Stimulated activated naive B cell treated with anti-CD40 and anti-IgM and Interleukin-4, amounts not matched to agents 10 μg/mL and 1 μg/mL and 100 μg/mL, for 72 hours (primary cell): ENCODE measurements around the gene BBS12.
A peak's percentile ranks its signal among the peaks of the same experiment; 100 is the strongest.

Experiments
- ATAC-seq, 2 donors: fragments of 150-1000 bp; cut with Tn5 transposase; replicated peaks; 2 replicates each; pipeline ENCODE4 v1.10.0; 2021; ENCODE audit warnings: moderate library complexity in 1 of 2
- DNase-seq: peaks from one replicate; pipeline ENCODE4 v3.0.0; 2021
- H3K27ac Mint-ChIP-seq: one replicate; pipeline ENCODE4 v1.8.0; 2022; ENCODE audit warnings: mild to moderate bottlenecking, mixed read lengths
- H3K27me3 Mint-ChIP-seq, 2 donors: one replicate each; pipeline ENCODE4 v1.8.0; 2022; ENCODE audit warnings: mixed read lengths in 2 of 2
- H3K36me3 Mint-ChIP-seq, 2 donors: one replicate each; pipeline ENCODE4 v1.8.0; 2022; ENCODE audit warnings: mixed read lengths in 2 of 2, mild to moderate bottlenecking in 1 of 2
- H3K4me1 Mint-ChIP-seq, 2 donors: one replicate each; pipeline ENCODE4 v1.8.0; 2022; ENCODE audit warnings: mixed read lengths in 2 of 2, mild to moderate bottlenecking in 1 of 2
- H3K4me3 Mint-ChIP-seq, 2 donors: one replicate each; pipeline ENCODE4 v1.8.0; 2022; ENCODE audit warnings: mild to moderate bottlenecking in 2 of 2, mixed read lengths in 2 of 2, moderate library complexity in 1 of 2
- H3K9me3 Mint-ChIP-seq, 2 donors: one replicate each; pipeline ENCODE4 v1.8.0; 2022; ENCODE audit warnings: mixed read lengths in 2 of 2, mild to moderate bottlenecking in 1 of 2

Gene BBS12

DNA sequence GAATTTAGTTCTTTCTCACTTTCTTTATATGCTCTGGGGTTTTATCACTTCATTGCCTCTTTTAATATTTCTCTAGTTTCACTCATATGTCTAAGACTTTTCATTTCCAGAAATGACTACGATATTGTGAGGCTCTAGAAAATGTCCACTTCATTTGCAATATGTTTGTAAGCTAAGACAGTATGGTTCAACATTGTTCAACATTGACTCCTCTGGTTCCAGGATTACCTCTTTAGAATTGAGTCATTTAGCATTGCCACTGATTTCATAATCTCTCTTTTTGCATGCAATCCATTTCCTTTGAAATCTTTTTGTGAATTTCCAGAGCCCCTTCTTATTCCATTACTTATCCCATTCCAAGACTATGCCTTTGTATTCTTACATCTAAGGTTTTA lies 32.3 kb downstream of the BBS12 start:
- no peak overlapping the region for H3K27ac Mint-ChIP-seq
- peak; percentile 62 to 87 for ATAC-seq

GRCh38 chr4:122765692-122766352 lies 33.3 kb downstream of the BBS12 start:
- Mint-ChIP-seq H3K4me1 (peaks cover 14 to 29% of the 10 kb centered on the region in 2 donors), H3K36me3 (no peaks in the 10 kb centered on the region), H3K9me3 (no peaks in the 10 kb centered on the region), H3K27me3 (peaks cover 0 to 4% of the 10 kb centered on the region in 2 donors), H3K27ac (no peak overlapping the region), H3K4me3 (no peak overlapping the region)
- no peak for DNase-seq
- no peak for ATAC-seq

More for the DNA sequence above, 32.3 kb downstream of the BBS12 start:
- DNase-seq: no peak
- Mint-ChIP-seq H3K36me3 (no peaks in the 10 kb centered on the region), H3K4me3 (no peak overlapping the region), H3K9me3 (no peaks in the 10 kb centered on the region), H3K4me1 (peaks cover 14 to 30% of the 10 kb centered on the region in 2 donors), H3K27me3 (peaks cover 0 to 4% of the 10 kb centered on the region in 2 donors)

GRCh38 chr4:122766353-122766705 lies 33.8 kb downstream of the BBS12 start:
- peaks cover 14 to 26% of the 10 kb centered on the region in 2 donors for H3K4me1 Mint-ChIP-seq
- no peak overlapping the region for H3K4me3 Mint-ChIP-seq
- no peaks in the 10 kb centered on the region for H3K9me3 Mint-ChIP-seq
- H3K27ac Mint-ChIP-seq: no peak overlapping the region
- peaks cover 0 to 4% of the 10 kb centered on the region in 2 donors for H3K27me3 Mint-ChIP-seq
- DNase-seq: no peak
- H3K36me3 Mint-ChIP-seq: no peaks in the 10 kb centered on the region
- no peak for ATAC-seq

GRCh38 chr4:122766950-122767349 lies 34.4 kb downstream of the BBS12 start:
- Mint-ChIP-seq H3K36me3 (no peaks in the 10 kb centered on the region), H3K27me3 (peaks cover 0 to 4% of the 10 kb centered on the region in 2 donors), H3K4me1 (peaks cover 11 to 21% of the 10 kb centered on the region in 2 donors), H3K9me3 (no peaks in the 10 kb centered on the region), H3K27ac (peak overlapping the region; percentile 28), H3K4me3 (no peak overlapping the region)
- no peak for ATAC-seq
- DNase-seq: no peak

DNA sequence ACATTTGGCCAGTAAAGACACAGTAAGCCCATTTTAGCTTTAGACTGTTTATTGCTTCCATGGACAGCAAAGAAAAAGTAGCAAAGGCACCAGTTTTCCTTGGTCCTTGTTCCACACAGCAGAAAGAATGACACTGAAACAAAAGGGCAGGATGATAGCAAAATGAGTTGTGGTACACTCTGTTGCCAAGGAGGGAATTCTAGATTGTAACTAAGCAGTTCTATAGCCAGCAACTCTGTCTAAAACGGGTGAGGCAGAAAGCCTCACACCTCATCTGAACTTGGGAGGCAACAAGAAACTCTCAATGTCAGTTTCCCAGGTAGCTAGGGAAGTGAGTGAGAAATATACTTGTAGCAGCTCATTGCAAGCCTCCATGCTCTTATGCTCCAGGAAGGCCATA lies 39.2 kb downstream of the BBS12 start:
- DNase-seq (no peak), ATAC-seq (no peak)
- H3K27me3 Mint-ChIP-seq: peaks cover 0 to 4% of the 10 kb centered on the region in 2 donors
- no peak overlapping the region for H3K27ac Mint-ChIP-seq
- no peaks in the 10 kb centered on the region for H3K36me3 Mint-ChIP-seq
- H3K4me3 Mint-ChIP-seq: no peak overlapping the region
- no peaks in the 10 kb centered on the region for H3K9me3 Mint-ChIP-seq
- peaks cover 0 to 2% of the 10 kb centered on the region in 2 donors for H3K4me1 Mint-ChIP-seq

DNA sequence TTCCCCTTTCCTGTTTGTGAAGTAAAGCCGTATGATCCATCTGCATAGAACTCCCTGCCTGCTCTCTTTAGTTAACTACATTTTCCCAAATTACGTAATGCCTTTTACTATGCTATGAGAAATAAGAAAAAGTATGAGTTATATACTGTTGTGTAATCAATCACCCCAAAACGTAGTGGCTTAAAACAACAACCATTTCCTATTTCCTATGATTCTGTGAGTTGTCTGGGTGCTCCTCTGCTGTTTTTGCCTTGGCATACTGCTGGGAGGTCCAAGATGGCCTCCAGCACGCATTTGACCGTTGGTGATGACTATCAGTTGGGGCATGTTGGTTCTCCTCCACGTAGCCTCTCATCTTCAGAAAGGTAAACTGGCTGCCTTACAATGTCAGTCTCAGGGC lies 39.8 kb downstream of the BBS12 start:
- DNase-seq (no peak), ATAC-seq (no peak)
- no peaks in the 10 kb centered on the region for H3K9me3 Mint-ChIP-seq
- H3K4me3 Mint-ChIP-seq: no peak overlapping the region
- no peaks in the 10 kb centered on the region for H3K36me3 Mint-ChIP-seq
- peaks cover 0 to 2% of the 10 kb centered on the region in 2 donors for H3K4me1 Mint-ChIP-seq
- peaks cover 0 to 3% of the 10 kb centered on the region in 2 donors for H3K27me3 Mint-ChIP-seq
- H3K27ac Mint-ChIP-seq: no peak overlapping the region

DNA sequence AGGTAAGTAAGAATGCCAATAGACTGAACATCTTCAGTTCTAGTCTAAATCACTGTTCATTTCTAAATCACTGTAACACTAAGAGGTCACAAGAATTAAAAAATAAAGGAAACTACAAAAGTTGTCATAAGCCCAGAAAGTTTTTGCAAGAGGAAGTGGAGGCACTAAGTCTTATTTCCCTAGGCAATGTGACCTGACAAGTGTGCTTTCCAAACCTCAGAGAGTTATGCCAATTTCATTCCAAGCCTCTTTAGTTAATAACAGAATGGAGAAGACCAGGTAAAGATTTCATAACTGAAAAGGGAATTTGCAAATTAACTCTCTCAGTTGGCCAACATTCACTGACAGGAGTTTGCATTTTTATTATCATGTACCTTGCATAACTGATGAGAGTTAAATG lies 40.5 kb downstream of the BBS12 start:
- no peak overlapping the region for H3K27ac Mint-ChIP-seq

GRCh38 chr4:122775039-122775438 lies 42.5 kb downstream of the BBS12 start:
- peaks cover under 1 to 1% of the 10 kb centered on the region in 2 donors for H3K27me3 Mint-ChIP-seq
- no peaks in the 10 kb centered on the region for H3K36me3 Mint-ChIP-seq
- peaks cover 0 to 2% of the 10 kb centered on the region in 2 donors for H3K4me1 Mint-ChIP-seq
- ATAC-seq: no peak
- H3K27ac Mint-ChIP-seq: no peak overlapping the region
- no peak overlapping the region for H3K4me3 Mint-ChIP-seq
- no peaks in the 10 kb centered on the region for H3K9me3 Mint-ChIP-seq
- no peak for DNase-seq

More for the DNA sequence above, 40.5 kb downstream of the BBS12 start:
- DNase-seq: no peak
- Mint-ChIP-seq H3K27me3 (no peaks in the 10 kb centered on the region), H3K4me3 (no peak overlapping the region), H3K4me1 (peaks cover 0 to 2% of the 10 kb centered on the region in 2 donors), H3K36me3 (no peaks in the 10 kb centered on the region), H3K9me3 (no peaks in the 10 kb centered on the region)
- ATAC-seq: no peak

- H3K27me3 Mint-ChIP-seq: peaks cover 3 to 6% of the 10 kb centered on the region in 2 donors
- ATAC-seq (no peak), DNase-seq (no peak)
- no peaks in the 10 kb centered on the region for H3K9me3 Mint-ChIP-seq
- H3K4me1 Mint-ChIP-seq: peaks cover 0 to 2% of the 10 kb centered on the region in 2 donors
- no peak overlapping the region for H3K27ac Mint-ChIP-seq
- H3K36me3 Mint-ChIP-seq: no peaks in the 10 kb centered on the region
- no peak overlapping the region for H3K4me3 Mint-ChIP-seq
Measured at GRCh38 chr4:122775987-122776836, 43.7 kb downstream of the BBS12 start.

DNA sequence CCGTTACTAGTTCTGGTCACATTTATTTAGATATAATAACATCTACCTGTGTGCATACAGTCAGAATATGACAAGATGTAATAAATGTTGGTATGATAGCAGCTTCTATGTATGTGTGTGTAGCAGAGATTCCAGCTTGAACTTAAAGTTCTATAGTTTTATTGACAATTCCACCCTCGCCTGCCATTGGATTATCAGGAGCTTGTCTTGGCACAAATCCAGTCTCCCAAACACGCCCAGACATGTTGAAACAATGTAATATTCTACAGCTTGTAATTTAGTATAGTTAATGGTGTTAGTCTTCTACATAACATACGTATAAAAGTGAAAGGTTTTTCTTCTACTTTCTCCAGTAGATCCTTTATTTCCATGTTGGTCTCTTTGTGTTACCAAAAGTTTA lies 44.4 kb downstream of the BBS12 start:
- Mint-ChIP-seq H3K36me3 (no peaks in the 10 kb centered on the region), H3K9me3 (no peaks in the 10 kb centered on the region), H3K27me3 (peaks cover 8 to 11% of the 10 kb centered on the region in 2 donors), H3K4me1 (peaks cover 0 to 2% of the 10 kb centered on the region in 2 donors), H3K27ac (no peak overlapping the region), H3K4me3 (no peak overlapping the region)
- ATAC-seq (no peak), DNase-seq (no peak)

DNA sequence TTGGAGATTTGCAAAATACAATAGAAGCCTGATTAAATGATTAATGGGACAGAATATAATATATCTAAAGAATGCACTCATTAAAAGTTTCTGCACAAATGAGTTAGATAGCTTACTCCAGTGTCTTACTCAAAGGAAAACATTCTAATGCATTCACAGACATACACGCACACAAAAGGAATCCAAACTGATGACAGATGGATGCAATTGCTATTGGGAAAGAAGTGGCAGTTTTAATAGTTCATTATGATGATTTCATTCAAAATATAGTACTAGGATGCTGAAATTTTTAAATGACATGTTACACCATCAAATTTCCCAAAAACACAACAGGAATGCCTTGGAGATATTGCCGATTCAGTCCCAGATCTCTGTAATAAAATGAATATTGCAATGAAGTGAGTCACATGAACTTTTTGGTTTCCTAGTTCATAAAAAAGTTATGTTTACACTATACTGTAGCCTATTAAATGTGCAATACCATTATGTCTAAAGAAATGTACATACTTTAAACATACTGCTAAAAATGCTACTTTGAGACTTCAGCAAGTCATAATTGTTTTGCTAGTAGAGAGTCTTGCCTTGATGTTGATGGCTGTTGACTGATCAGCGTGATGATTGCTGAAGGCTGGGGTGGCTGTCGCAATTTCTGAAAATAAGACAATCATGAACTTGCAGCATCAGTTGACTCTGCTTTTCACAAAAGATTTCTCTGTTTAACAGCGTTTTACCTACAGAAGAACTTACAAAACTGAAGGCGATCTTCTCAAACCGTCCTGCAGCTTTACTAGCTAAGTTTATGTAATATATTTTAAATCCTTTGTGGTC lies 45.6 kb downstream of the BBS12 start:
- ATAC-seq: no peak
- H3K4me3 Mint-ChIP-seq: no peak overlapping the region
- no peak overlapping the region for H3K27ac Mint-ChIP-seq
- no peaks in the 10 kb centered on the region for H3K36me3 Mint-ChIP-seq
- no peak for DNase-seq
- H3K9me3 Mint-ChIP-seq: no peaks in the 10 kb centered on the region
- peaks cover 9 to 19% of the 10 kb centered on the region in 2 donors for H3K27me3 Mint-ChIP-seq
- H3K4me1 Mint-ChIP-seq: peaks cover 0 to 2% of the 10 kb centered on the region in 2 donors

GRCh38 chr4:122781486-122781885 lies 49.0 kb downstream of the BBS12 start:
- Mint-ChIP-seq H3K27me3 (peaks cover 21 to 25% of the 10 kb centered on the region in 2 donors), H3K27ac (no peak overlapping the region), H3K4me1 (peaks cover 7 to 15% of the 10 kb centered on the region in 2 donors), H3K4me3 (no peak overlapping the region), H3K9me3 (peaks cover 1 to 3% of the 10 kb centered on the region in 2 donors), H3K36me3 (no peaks in the 10 kb centered on the region)
- no peak for ATAC-seq
- no peak for DNase-seq

DNA sequence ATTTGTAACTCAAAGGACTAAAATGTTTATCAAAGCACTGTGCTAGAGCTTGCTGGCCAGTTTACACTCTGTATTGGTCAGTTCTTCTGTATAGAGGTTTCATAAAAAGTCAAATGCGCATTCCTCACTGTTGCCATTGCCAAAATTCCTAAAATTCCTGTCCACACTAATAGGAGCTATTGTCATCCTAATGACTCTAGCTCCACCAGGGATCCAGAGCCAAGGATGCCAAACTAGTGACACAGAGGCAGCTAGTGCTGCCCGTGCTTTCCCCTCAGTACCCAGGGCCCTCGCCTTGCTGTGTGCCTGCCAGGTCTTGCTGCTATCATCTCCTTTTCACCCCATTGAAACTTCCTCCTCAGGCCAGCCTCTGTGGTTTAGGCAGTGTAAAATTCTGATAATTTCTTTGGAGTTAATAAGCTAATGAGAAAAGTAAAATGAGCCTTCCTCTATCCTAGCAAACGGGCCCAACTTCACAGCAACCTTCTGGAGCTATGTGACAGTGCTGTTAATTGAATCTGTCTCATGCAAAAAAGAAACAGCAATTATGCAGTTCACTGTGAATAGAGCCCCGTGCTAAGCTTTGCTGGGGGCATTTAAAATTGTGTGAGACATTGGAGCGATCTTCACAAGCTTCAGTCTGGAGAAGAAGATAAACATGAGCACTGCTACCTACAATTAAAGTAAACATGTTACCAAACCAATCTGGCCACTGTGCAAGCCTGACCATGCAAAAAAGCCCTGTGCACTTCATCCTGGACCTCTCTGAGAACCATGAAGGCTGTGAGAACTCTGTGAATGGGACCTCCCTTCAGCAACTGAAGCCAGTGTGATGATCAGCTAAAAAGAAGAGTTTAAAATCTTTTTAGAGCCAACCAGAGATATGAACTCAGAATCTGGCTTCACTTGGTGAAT lies 51.1 kb downstream of the BBS12 start:
- peaks cover 22 to 25% of the 10 kb centered on the region in 2 donors for H3K27me3 Mint-ChIP-seq
- H3K36me3 Mint-ChIP-seq: no peaks in the 10 kb centered on the region
- H3K27ac Mint-ChIP-seq: no peak overlapping the region
- H3K9me3 Mint-ChIP-seq: peaks cover 1 to 4% of the 10 kb centered on the region in 2 donors
- ATAC-seq: no peak
- no peak overlapping the region for H3K4me3 Mint-ChIP-seq
- DNase-seq: no peak
- peaks cover 7 to 15% of the 10 kb centered on the region in 2 donors for H3K4me1 Mint-ChIP-seq
